Activated CD4-positive, alpha-beta T cell treated with anti-CD3 and anti-CD28 coated beads for 24 hours (primary cell): ENCODE measurements around the gene CRKL.
"Not testable (repeated sequence)": the region's sequence is repeated elsewhere in the genome, so short reads cannot be mapped to it uniquely, and the experiment has no call there.

Experiments
- DNase-seq, 2 donors: peaks; one replicate each; pipeline ENCODE4 v3.0.0-alpha.2; 2020; ENCODE audit warnings: low read depth in 2 of 2

CRKL gene

GRCh38 chr22:20901093-20902033, 15.8 kb upstream of the CRKL start:
- not testable (repeated sequence) for DNase-seq

- DNase-seq, result no peak
Measured at GRCh38 chr22:20903093-20903492, 14.1 kb upstream of the CRKL start.

- DNase-seq, result no peak
Measured at GRCh38 chr22:20904008-20904979, 12.9 kb upstream of the CRKL start.

- no peak for DNase-seq
Measured at GRCh38 chr22:20904980-20905355, 12.2 kb upstream of the CRKL start.

GRCh38 chr22:20905415-20906386, 11.5 kb upstream of the CRKL start:
- DNase-seq, result no peak

GRCh38 chr22:20906387-20906767, 10.8 kb upstream of the CRKL start:
- no peak for DNase-seq

- not testable (repeated sequence) for DNase-seq
Measured at GRCh38 chr22:20908717-20909116, 8.5 kb upstream of the CRKL start.

- DNase-seq, result no peak
Measured at GRCh38 chr22:20909543-20910303, 7.5 kb upstream of the CRKL start.

GRCh38 chr22:20912494-20912893, 4.7 kb upstream of the CRKL start:
- DNase-seq, result no peak

- DNase-seq, result no peak
Measured at GRCh38 chr22:20918663-20919218, 1.5 kb downstream of the CRKL start.

- no peak for DNase-seq
Measured at GRCh38 chr22:20919718-20920117, 2.5 kb downstream of the CRKL start.

GRCh38 chr22:20920881-20921203, 3.6 kb downstream of the CRKL start:
- DNase-seq, result no peak

GRCh38 chr22:20922141-20922751, 5.0 kb downstream of the CRKL start:
- no peak for DNase-seq

GRCh38 chr22:20926243-20926642, 9.0 kb downstream of the CRKL start:
- DNase-seq, result no peak

- no peak for DNase-seq
Measured at GRCh38 chr22:20927940-20928572, 10.8 kb downstream of the CRKL start.

GRCh38 chr22:20928573-20928967, 11.4 kb downstream of the CRKL start:
- no peak for DNase-seq

- DNase-seq, result no peak
Measured at GRCh38 chr22:20930004-20930403, 12.8 kb downstream of the CRKL start.

- DNase-seq, result not testable (repeated sequence)
Measured at GRCh38 chr22:20930435-20930834, 13.2 kb downstream of the CRKL start.

- no peak for DNase-seq
Measured at GRCh38 chr22:20931126-20931654, 14.0 kb downstream of the CRKL start.
